SH-SY5Y (cell line): Measurements from ENCODE around the gene PIK3AP1.

ENCODE experiments used
- GATA2 ChIP-seq: IDR thresholded peaks from 2 replicates; pipeline ENCODE4 v1.6.1; 2011; ENCODE audit warnings: mild to moderate bottlenecking, low read depth, low read length
- GATA3 ChIP-seq: IDR thresholded peaks from 2 replicates; pipeline ENCODE4 v1.6.1; 2011; ENCODE audit warnings: low read depth, mild to moderate bottlenecking, low read length, moderate library complexity

DNA sequence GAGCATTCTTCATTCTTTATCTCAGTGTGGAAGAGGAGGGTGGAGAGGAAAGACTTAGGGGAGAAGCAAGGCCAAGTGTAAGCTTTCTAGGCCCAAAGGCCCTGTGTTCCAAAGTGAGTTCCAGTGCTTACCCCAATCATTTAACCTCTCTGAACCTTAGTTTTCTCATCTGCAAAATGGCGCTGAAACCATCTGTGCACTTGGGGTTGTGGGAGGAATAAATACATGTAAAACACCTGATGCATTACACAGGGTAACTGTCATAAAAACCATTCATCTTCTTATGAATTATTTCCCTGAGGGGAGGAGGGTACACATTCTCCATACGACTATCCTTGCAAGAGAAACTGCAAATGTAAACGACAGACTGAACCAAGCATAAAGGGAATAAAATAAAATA, 19.0 kb downstream of the PIK3AP1 start:
- TF ChIP-seq GATA2 (no peak), GATA3 (no peak)
